HG03521 (cell line): ENCODE results near the gene ADAM12.
"Not testable (repeated sequence)": the region's sequence is repeated elsewhere in the genome, so short reads cannot be mapped to it uniquely, and the experiment has no call there.

Experiments used
- ATAC-seq: cut with Tn5 transposase; IDR thresholded peaks from one replicate; pipeline ENCODE4 v1.9.1; 2021; ENCODE audit warnings: mild to moderate bottlenecking, moderate library complexity; ENCODE audit not compliant: unreplicated experiment

ADAM12 gene

DNA sequence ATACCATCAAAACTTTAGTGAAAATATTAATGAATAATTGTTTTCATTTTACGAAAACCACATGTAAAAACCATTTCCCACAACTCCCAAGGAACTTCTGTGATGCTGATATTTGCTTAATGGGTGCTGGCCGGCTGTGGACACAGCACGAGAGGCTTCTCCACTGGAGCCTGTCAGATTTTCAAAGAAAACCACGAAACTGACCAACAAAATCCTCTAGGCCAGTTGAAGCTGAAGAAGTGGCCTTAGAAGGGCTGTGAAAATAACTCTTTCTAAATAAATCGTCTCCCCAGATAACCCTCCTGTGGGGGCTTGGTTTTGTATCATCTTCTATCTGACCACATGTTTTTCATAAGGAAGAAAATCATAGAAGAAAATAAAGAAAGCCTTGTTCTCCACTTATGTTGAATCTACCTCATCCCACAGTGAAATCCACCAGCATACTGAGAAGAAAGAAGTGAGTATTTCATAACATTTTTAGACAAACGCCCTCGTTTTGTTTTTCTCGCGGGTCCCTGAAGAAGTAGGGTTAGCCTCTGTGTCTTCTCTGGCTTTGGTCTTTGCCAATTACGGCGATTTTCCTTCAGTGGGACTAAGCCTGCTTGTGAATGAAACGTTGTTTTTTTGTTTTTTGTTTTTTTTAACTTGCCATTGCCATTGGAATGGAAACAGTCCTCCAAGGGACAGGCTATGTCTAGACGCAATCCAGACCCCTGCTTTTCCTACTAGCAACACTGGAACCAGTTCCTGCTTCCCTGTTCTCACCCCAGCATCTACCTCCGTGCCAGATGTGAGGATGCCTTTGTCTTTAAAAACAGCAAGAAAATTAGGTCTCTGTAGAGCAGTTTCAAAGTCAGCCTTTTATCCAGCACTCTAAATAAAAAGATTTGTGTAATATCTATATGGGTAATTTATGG is 123.9 kb downstream of the ADAM12 start:
- ATAC-seq, result no peak

DNA sequence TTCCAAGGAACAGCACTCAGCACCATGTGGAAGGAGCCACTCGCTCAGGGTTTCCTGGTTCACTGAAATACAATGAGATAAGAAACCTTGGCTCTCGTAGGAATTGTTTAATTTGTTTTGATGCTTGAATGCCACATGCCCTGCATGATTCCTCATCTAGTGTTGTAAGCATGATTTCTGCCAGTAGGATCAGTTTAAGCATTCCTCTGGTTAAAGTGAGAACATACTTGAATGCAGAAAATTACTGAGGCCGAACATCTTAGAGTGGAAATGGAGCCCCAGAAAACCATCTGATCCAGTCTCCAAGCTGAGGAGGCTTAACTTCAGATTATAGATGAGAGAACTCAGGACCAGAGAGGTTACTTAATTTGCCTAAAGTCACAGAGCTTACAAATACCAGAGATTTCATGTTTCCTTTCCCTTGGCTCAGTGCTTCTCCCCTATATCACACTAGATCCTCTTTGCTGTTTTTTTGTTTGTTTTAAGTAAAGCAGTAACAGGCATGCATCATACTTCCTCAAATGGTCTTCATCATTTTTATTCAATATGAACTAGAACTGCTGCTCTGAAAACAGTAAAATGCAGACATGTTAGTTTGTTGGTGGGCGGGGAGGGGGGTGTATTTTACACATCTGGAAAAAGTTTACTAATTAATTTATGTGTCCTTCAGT is 125.1 kb downstream of the ADAM12 start:
- ATAC-seq, result no peak

DNA sequence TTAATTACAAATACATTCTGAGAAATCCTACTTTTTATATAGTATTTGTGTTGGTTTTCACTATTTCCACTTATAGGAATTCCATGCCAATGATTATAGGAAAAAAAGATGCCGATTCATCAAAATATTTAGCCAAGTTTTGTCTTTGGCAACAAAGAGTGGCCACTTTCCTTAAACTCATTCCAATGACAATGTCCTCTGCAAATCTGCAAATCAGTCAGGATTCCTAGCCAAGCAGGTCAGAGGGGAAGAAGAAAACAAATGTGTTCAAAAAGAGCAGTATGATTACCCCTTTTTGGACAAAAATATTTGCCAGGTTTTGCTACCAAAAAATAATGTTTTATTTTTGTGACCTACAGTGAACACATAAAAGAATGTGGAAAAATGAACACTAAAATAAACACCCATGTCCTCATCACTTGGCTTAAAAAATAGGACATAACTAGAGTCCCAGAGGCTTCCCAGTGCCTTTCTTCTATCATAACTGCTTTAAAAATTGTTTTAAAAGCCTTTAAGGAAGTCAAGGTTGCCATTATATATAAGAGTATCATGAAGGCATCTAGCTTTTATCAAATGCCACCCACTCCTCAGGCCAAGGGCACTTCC is 125.9 kb downstream of the ADAM12 start:
- ATAC-seq, result no peak

DNA sequence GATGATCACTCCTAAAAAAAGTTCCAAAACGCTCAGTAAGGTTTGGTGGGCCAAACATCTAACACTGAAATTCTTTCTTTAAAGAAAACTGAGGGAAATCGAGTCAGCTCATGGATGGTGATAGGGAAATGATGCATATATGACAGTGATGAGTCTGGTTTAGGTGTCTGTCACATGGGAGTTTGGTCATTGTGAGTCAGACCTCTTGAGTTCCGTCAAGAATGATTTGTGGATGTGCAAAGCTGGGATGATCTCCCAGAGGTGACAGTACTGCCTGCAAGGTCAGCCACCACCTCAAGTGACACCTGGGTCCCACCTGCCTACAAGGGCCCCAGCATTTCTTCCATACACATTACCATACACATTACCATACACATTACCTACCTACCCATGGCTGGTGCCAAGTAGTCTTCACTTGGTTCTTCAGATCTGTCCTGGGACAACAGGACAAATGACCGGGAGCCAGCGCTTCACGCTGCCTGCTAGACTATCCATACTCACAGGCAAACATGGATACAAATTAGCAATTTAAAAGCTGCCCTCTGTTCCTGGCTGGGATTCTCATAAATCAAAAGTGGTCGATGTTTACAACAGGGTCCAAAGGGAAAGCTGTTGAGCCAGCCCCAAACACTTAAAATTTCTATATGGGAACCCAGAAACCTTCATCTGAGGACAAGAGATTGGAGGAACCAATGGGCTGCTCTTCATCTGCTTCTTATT is 128.4 kb downstream of the ADAM12 start:
- no peak for ATAC-seq

GRCh38 chr10:126256864-126257263 is 131.4 kb downstream of the ADAM12 start:
- no peak for ATAC-seq

- ATAC-seq, result no peak
These were observed 133.0 kb downstream of the ADAM12 start for GRCh38 chr10:126255313-126255712.

DNA sequence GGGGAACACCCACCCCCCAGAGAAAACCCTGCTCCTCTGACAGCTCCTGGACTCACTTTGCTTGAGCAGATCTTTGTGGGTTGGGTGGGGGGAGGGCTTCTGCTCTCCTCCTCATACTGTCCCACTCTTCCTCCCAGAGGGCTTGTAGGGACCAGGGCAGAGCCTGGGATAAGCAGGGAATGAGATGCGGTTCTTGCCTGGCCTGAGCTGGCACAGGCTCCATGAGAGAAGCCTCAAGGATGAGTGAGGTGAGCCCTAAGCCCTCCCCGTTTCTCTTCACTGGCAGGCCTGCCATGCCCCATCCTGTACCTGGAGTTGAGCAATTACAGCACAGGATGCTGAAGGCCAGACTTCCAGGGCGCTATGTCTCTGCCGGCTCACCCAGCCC is 134.7 kb downstream of the ADAM12 start:
- no peak for ATAC-seq

DNA sequence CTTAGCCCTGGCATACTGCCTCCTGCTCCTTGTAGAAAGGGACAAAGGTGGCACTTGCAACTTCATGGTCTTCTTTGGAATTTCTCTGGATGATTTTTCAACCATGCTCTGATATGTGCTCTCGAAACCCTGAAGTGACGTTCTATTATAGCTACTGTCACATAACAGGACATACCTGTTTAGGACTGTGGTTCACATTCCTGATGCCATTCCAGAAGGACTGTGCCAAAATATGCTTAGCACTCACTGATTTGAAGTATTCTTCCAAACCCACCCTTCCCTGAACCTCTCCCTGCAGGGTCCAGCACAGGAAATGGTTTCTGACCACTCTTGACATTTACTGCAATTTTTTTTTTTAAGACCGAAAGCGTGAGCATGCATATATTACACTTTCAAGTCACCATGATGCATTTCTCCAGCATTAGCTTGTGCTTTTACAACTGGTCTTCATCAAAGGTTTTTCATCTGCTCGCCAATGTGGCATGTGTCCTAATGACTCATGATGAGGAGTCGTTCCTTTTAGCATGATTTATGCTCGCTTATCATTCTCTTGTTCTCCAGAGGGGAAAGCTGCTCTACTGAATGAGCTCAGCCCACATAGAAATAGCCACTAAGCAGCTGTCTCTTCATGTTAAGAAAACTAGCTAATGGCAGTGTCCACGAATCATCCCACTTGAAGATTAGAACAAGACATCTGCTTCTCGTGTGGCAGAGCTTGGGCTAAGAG is 135.2 kb downstream of the ADAM12 start:
- no peak for ATAC-seq

GRCh38 chr10:126251778-126252407 is 136.4 kb downstream of the ADAM12 start:
- ATAC-seq, result no peak

DNA sequence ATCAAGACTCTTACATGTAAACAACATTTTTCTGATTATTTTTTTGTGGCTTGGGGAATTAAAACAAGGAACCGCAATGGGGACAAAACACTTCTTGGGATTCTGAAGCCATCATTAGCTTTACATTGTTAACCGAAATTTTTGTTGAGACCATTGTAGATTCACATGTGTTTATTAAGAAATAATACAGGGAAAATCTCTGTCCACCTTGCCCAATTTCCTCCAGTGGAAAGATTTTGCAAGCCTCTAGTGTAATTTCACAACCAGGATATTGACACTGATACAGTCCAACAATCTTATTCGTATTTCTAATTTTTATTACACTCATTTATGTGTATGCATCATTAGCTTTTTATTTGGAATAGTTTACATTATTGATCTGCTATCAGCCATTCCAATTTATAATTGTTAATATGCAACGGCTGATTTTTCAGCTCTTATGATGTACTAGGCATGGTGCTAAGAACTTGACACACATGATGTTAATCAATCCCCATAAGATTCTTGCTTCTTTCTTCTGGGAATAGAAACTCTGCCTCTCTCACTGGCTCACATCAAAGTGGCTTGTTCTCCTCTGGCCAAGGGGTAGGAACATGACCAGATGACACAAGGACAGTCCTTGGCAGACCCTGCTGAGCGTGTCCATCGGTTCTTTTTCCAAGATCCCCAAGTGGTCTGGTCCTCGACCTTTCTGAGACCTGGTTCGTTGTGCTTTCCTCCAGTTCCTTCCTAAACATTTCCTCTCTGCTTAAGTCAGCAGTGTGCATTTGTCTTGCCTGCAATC is 137.6 kb downstream of the ADAM12 start:
- no peak for ATAC-seq

DNA sequence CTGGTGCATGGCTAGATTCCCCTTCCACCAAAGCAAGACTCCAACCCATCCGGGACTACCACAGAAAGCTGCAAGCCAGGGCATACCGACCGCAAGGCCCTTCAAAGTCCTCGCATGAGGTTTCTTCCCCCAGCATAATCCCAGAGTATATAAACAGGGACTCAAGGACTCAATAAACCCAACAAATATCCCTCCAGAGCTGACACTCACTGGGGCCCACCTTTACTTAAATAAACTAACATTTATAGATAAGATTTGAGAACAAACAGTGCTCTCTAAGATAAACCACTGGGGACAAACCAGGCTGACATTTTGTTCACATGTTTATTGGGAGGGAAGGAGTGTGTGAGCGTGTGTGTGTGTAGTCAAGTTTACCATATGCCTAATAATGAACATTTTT is 138.2 kb downstream of the ADAM12 start:
- ATAC-seq, result no peak

- ATAC-seq, result no peak
These were observed 140.8 kb downstream of the ADAM12 start for GRCh38 chr10:126247446-126247975.

- ATAC-seq, result not testable (repeated sequence)
These were observed 141.9 kb downstream of the ADAM12 start for GRCh38 chr10:126246396-126246795.

GRCh38 chr10:126245501-126245900 is 142.8 kb downstream of the ADAM12 start:
- no peak for ATAC-seq

DNA sequence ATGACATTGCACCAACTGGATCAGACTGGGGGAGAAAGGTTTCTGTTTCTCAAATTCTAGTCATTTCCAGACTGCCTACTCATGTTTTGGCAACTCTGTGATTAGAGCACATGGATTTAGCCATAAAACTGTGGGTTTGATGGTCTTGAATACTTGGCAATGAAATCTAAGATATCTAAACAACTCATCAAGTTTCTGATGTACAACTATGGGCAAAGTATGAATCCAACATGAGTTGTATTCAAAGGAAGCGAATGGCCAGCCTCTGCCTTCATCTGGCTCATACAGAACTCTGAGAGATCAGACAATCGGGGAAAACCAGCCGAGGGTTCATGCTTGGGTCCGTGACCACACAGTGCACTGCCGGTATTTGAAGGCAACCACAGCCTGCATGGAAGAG is 144.3 kb downstream of the ADAM12 start:
- ATAC-seq, result no peak

DNA sequence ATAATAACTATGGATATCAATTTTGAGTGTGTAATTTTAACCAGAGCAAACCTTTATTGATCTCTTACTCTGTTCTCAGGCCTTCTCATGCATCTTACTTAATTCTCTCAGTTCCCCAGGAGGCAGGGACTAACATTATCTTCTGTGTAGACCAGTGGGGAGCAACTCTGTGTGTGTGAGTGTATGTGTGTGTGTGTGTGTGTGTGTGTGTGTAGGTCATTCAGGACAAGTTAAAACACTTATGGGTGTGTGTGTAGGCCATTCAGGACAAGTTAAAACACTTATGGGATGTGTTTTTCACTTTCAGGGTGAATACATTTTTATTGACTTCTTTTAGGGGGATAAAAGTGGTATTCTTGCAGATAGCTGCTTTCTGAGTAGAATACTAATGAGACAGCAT is 145.0 kb downstream of the ADAM12 start:
- no peak for ATAC-seq

GRCh38 chr10:126242397-126243260 is 145.6 kb downstream of the ADAM12 start:
- ATAC-seq, result no peak

GRCh38 chr10:126240483-126240882 is 147.8 kb downstream of the ADAM12 start:
- no peak for ATAC-seq
